Panc1 (cell line): ENCODE data around the gene C1QL2. TPM values are rescaled to one million over a fixed set of nuclear protein-coding genes. Genes with fewer than 3 reads are reported as not detected.

ENCODE experiments used
- ATAC-seq: fragments of 200-7000 bp; cut with Tn5 transposase; 2 replicates; pipeline ENCODE4 v1.9.1; 2020; ENCODE audit warnings: mild to moderate bottlenecking, moderate library complexity
- BruUV-seq: library from RNA; stranded (reverse); fragments of 400-500 nt; replicated peaks from 2 replicates; lab custom pipeline; 2021; lab: Mats Ljungman, UMichigan
- CTCF ChIA-PET: fragments of 300-600 bp; sonication (Branson Sonifier 250); formaldehyde crosslinking; loops from one replicate; lab custom pipeline; 2022; ENCODE audit warnings: antibody characterized with exemption; lab: Charles Lee
- POLR2A ChIA-PET: fragments of 300-600 bp; sonication (Branson Sonifier 250); formaldehyde crosslinking; loops from one replicate; lab custom pipeline; 2022; ENCODE audit warnings: antibody characterized with exemption; lab: Charles Lee
- DNase-seq: peaks from one replicate; pipeline ENCODE4 v3.0.0-alpha.2; 2010; ENCODE audit warnings: low read depth, low spot score
- H3K27ac ChIP-seq: 2 replicates; pipeline ENCODE4 v1.5.1; 2011; ENCODE audit warnings: mild to moderate bottlenecking, low read length, inconsistent platforms
- H3K27me3 ChIP-seq: fragments of 200-500 bp; sonication (Bioruptor generic); 2 replicates; pipeline ENCODE4 v1.6.0; 2014; ENCODE audit warnings: low read length, inconsistent platforms; ENCODE audit not compliant: control insufficient read depth, insufficient read depth
- H3K36me3 ChIP-seq: fragments of 200-500 bp; sonication (Bioruptor generic); 2 replicates; pipeline ENCODE4 v1.5.1; 2014; ENCODE audit warnings: inconsistent platforms, mild to moderate bottlenecking, low read length, moderate library complexity; ENCODE audit not compliant: control insufficient read depth, insufficient read depth
- H3K4me1 ChIP-seq: 2 replicates; pipeline ENCODE4 v1.5.1; 2011; ENCODE audit warnings: inconsistent platforms, mild to moderate bottlenecking, low read length, moderate library complexity; ENCODE audit not compliant: control insufficient read depth, insufficient read depth
- H3K4me3 ChIP-seq, 2 experiments: 2 replicates each; pipeline ENCODE4 v1.5.1; 2011 to 2012; ENCODE audit warnings: low read depth in 2 of 2, low read length in 2 of 2, mild to moderate bottlenecking in 2 of 2, inconsistent platforms in 1 of 2, moderate library complexity in 1 of 2
- H3K9me3 ChIP-seq: fragments of 200-500 bp; sonication (Bioruptor generic); 2 replicates; pipeline ENCODE4 v1.5.1; 2014; ENCODE audit warnings: low read depth, mild to moderate bottlenecking, inconsistent platforms, low read length, moderate library complexity; ENCODE audit not compliant: control insufficient read depth, insufficient read depth
- CTCF ChIP-seq: fragments of 450-650 bp; IDR thresholded peaks from 2 replicates; pipeline ENCODE4 v1.5.1; 2017; ENCODE audit warnings: mild to moderate bottlenecking
- POLR2AphosphoS5 ChIP-seq: IDR thresholded peaks from 2 replicates; pipeline ENCODE4 v1.6.1; 2012; ENCODE audit warnings: mild to moderate bottlenecking, low read depth, low read length, moderate library complexity
- REST ChIP-seq, 2 experiments: IDR thresholded peaks; 2 replicates each; pipeline ENCODE4 v1.6.1; 2011 to 2012; ENCODE audit warnings: low read depth in 2 of 2, control low read depth in 1 of 2, low read length in 1 of 2, mild to moderate bottlenecking in 1 of 2, moderate library complexity in 1 of 2; ENCODE audit not compliant: insufficient read depth in 1 of 2
- SIN3A ChIP-seq: IDR thresholded peaks from 2 replicates; pipeline ENCODE4 v1.6.1; 2012; ENCODE audit warnings: low read depth, mild to moderate bottlenecking, low read length, moderate library complexity, borderline replicate concordance; ENCODE audit not compliant: insufficient read depth
- TCF7L2 ChIP-seq: IDR thresholded peaks from 2 replicates; pipeline ENCODE4 v1.6.1; 2011; ENCODE audit warnings: mild to moderate bottlenecking, low read depth, low read length, inconsistent platforms
- in situ Hi-C: cut with HindIII; loops from 2 replicates; pipeline ENCODE4 v1.10.0; 2016; ENCODE audit warnings: low sequenced_read_pairs, low pct_unique_long_range_greater_than_20kb
- intact Hi-C: fragments of 100-400 bp; cut with micrococcal nuclease; formaldehyde crosslinking; loops from one replicate; pipeline ENCODE4 v1.10.0; 2022; ENCODE audit not compliant: unreplicated experiment
- total RNA-seq: library from RNA; stranded (reverse); gene quantifications from one replicate; pipeline ENCODE4 v1.2.1, GENCODE V29; 2021; ENCODE audit not compliant: unreplicated experiment

The C1QL2 gene
- total RNA-seq, 1 experiment from 2014 or later, result not detected

- ATAC-seq, result no peak; the same call in 1 of the 2 replicates
- DNase-seq, result no peak
- no peaks in the 10 kb centered on the region for H3K36me3 ChIP-seq
- ChIA-PET CTCF (no interaction called here), POLR2A (no interaction called here)
- H3K27ac ChIP-seq, result no peak overlapping the region
- H3K9me3 ChIP-seq, result no peaks in the 10 kb centered on the region
- BruUV-seq, result no TSS peak
- no peak overlapping the region for H3K4me3 ChIP-seq
- H3K4me1 ChIP-seq, result no peaks in the 10 kb centered on the region
- in situ Hi-C loops (no loop called here), intact Hi-C loops (no loop called here)
- no peaks in the 10 kb centered on the region for H3K27me3 ChIP-seq
- no peak for TF ChIP-seq POLR2AphosphoS5
- TF ChIP-seq TCF7L2, result no peak
- no peak for TF ChIP-seq CTCF
- no peak for TF ChIP-seq SIN3A
- TF ChIP-seq REST (IDR thresholded peaks at IDR 0.05; ENCODE audit: insufficient read depth in 1 of 2, low read depth in 2 of 2, low read length in 1 of 2), result no peak
Measured at GRCh38 chr2:119181791-119182445, 23.4 kb upstream of the C1QL2 start.

- ChIA-PET POLR2A (no interaction called here), CTCF (no interaction called here)
- Histone ChIP-seq H3K36me3 (no peaks in the 10 kb centered on the region), H3K27me3 (no peaks in the 10 kb centered on the region), H3K4me3 (no peak overlapping the region), H3K9me3 (no peaks in the 10 kb centered on the region), H3K27ac (no peak overlapping the region), H3K4me1 (no peaks in the 10 kb centered on the region)
- ATAC-seq, result no peak
- intact Hi-C loops, result no loop called here
- BruUV-seq, result no TSS peak
- DNase-seq, result no peak
- in situ Hi-C loops, result no loop called here
- TF ChIP-seq SIN3A, result no peak
- TF ChIP-seq REST (IDR thresholded peaks at IDR 0.05; ENCODE audit: insufficient read depth in 1 of 2, low read depth in 2 of 2, low read length in 1 of 2), result no peak
- no peak for TF ChIP-seq TCF7L2
- TF ChIP-seq POLR2AphosphoS5, result no peak
- TF ChIP-seq CTCF, result no peak
Measured at GRCh38 chr2:119181391-119181790, 22.8 kb upstream of the C1QL2 start.
